ENCODE data around the gene PPP1R2. TPM values are rescaled to one million over a fixed set of nuclear protein-coding genes. Genes with fewer than 3 reads are reported as not detected.

PPP1R2 gene
- polyA plus RNA-seq, 1 donor from 2014 or later = 113 TPM

DNA sequence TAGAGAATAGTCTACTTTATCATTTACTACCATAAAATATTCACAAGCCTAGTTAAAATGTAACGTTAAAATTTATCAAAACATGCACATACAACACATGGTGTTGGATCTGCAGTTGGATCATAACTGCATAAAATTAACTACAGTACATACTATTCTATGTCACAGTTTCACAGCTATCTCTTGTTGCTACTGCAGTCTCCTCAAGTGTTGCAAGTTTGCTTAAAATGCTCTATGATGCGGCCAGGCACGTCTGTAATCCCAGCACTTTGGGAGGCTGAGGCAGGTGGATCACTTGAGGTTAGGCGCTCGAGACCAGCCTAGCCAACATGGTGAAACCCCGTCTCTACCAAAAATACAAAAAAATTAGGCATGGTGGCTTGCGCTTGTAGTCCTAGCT is 10.3 kb downstream of the PPP1R2 start:
- no peaks in the 10 kb centered on the region for H3K9me2 ChIP-seq (ENCODE audit: insufficient read depth, low read length)
- no peak overlapping the region for H3K4me2 ChIP-seq (ENCODE audit: low read length)
- no peaks in the 10 kb centered on the region for H3K27me3 ChIP-seq (ENCODE audit: insufficient read depth, low read depth, low read length)
- H2AFZ ChIP-seq (ENCODE audit: low read depth, low read length) = no peak overlapping the region
- no peaks in the 10 kb centered on the region for H3K36me3 ChIP-seq (ENCODE audit: insufficient read depth, low read length)
- no peaks in the 10 kb centered on the region for H3F3A ChIP-seq (ENCODE audit: insufficient read depth, low read length, poor library complexity, severe bottlenecking)
- TF ChIP-seq TAF1 (IDR thresholded peaks at IDR 0.05; ENCODE audit: low read depth) (no peak), REST (IDR thresholded peaks at IDR 0.05; ENCODE audit: borderline replicate concordance) (no peak), EZH2 (IDR thresholded peaks at IDR 0.05; ENCODE audit: borderline replicate concordance, insufficient read depth, low read length, poor library complexity, severe bottlenecking) (no peak), POLR2AphosphoS5 (IDR thresholded peaks at IDR 0.05) (no peak), MXI1 (conservative IDR thresholded peaks at IDR 0.05; ENCODE audit: poor library complexity, severe bottlenecking) (no peak), SMC3 (conservative IDR thresholded peaks at IDR 0.05; ENCODE audit: poor library complexity) (no peak), RAD21 (conservative IDR thresholded peaks at IDR 0.05) (no peak), EP300 (conservative IDR thresholded peaks at IDR 0.05; ENCODE audit: poor library complexity, severe bottlenecking) (no peak)
- TF ChIP-seq, protein P1, sequence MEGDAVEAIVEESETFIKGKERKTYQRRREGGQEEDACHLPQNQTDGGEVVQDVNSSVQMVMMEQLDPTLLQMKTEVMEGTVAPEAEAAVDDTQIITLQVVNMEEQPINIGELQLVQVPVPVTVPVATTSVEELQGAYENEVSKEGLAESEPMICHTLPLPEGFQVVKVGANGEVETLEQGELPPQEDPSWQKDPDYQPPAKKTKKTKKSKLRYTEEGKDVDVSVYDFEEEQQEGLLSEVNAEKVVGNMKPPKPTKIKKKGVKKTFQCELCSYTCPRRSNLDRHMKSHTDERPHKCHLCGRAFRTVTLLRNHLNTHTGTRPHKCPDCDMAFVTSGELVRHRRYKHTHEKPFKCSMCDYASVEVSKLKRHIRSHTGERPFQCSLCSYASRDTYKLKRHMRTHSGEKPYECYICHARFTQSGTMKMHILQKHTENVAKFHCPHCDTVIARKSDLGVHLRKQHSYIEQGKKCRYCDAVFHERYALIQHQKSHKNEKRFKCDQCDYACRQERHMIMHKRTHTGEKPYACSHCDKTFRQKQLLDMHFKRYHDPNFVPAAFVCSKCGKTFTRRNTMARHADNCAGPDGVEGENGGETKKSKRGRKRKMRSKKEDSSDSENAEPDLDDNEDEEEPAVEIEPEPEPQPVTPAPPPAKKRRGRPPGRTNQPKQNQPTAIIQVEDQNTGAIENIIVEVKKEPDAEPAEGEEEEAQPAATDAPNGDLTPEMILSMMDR (IDR thresholded peaks at IDR 0.05; ENCODE audit: poor library complexity, severe bottlenecking) = no peak
- no peak overlapping the region for H3K27ac ChIP-seq (ENCODE audit: low read length)
- peaks cover 34% of the 10 kb centered on the region for H3K79me2 ChIP-seq (replicated peaks; ENCODE audit: insufficient read depth, low read length)
- H3K9me3 ChIP-seq (ENCODE audit: low read length) = no peaks in the 10 kb centered on the region
- no peak overlapping the region for H3K9ac ChIP-seq (ENCODE audit: low read length)
- no peak overlapping the region for H3K4me3 ChIP-seq (ENCODE audit: low read length)
- no peaks in the 10 kb centered on the region for H4K20me1 ChIP-seq (ENCODE audit: insufficient read depth)

DNA sequence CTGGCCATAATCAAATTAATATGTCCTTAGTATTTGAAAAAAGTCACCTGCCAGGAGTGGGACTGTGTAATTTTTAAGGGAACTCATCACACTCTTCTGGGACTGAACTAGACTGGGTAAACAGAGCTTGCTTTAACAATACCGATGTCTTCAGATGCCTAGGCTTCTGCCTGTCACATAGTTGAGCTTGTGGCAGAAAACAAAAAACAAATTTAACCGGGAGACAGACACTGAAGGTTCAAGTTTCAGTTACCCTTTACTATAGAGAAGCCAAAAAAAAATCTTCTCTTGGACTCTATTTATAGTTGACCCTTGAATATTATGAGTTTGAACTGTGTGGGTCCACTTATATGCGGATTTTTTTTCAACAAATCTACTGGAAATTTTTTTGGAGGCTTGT is 10.8 kb downstream of the PPP1R2 start:
- Histone ChIP-seq H3K9ac (ENCODE audit: low read length) (no peak overlapping the region), H3K9me2 (ENCODE audit: insufficient read depth, low read length) (no peaks in the 10 kb centered on the region), H3K27ac (ENCODE audit: low read length) (no peak overlapping the region), H3K36me3 (ENCODE audit: insufficient read depth, low read length) (no peaks in the 10 kb centered on the region), H3K27me3 (ENCODE audit: insufficient read depth, low read depth, low read length) (no peaks in the 10 kb centered on the region), H3K79me2 (replicated peaks; ENCODE audit: insufficient read depth, low read length) (peaks cover 34% of the 10 kb centered on the region), H3K9me3 (ENCODE audit: low read length) (no peaks in the 10 kb centered on the region), H3K4me2 (ENCODE audit: low read length) (no peak overlapping the region), H4K20me1 (ENCODE audit: insufficient read depth) (no peaks in the 10 kb centered on the region), H3K4me3 (ENCODE audit: low read length) (no peak overlapping the region), H2AFZ (ENCODE audit: low read depth, low read length) (no peak overlapping the region), H3F3A (ENCODE audit: insufficient read depth, low read length, poor library complexity, severe bottlenecking) (no peaks in the 10 kb centered on the region)
- TF ChIP-seq POLR2AphosphoS5 (IDR thresholded peaks at IDR 0.05) (no peak), REST (IDR thresholded peaks at IDR 0.05; ENCODE audit: borderline replicate concordance) (no peak), MXI1 (conservative IDR thresholded peaks at IDR 0.05; ENCODE audit: poor library complexity, severe bottlenecking) (no peak), EZH2 (IDR thresholded peaks at IDR 0.05; ENCODE audit: borderline replicate concordance, insufficient read depth, low read length, poor library complexity, severe bottlenecking) (no peak), TAF1 (IDR thresholded peaks at IDR 0.05; ENCODE audit: low read depth) (no peak)
